Activated CD8-positive, alpha-beta memory T cell treated with anti-CD3 and anti-CD28 coated beads for 48 hours (primary cell): ENCODE results near the gene THSD7A.
"Not testable (repeated sequence)": the region's sequence is repeated elsewhere in the genome, so short reads cannot be mapped to it uniquely, and the experiment has no call there.

Experiments
- DNase-seq, 3 experiments: peaks; one replicate each; pipeline ENCODE4 v3.0.0-alpha.2; 2020; ENCODE audit warnings: low read depth in 2 of 3, low spot score in 2 of 3

THSD7A gene

GRCh38 chr7:11469028-11469745, 362.8 kb downstream of the THSD7A start:
- no peak for DNase-seq

- DNase-seq: no peak
Observed at GRCh38 chr7:11466517-11467105, 365.4 kb downstream of the THSD7A start.

- DNase-seq: no peak
Observed at GRCh38 chr7:11464624-11465023, 367.4 kb downstream of the THSD7A start.

GRCh38 chr7:11461946-11462345, 370.1 kb downstream of the THSD7A start:
- DNase-seq: no peak

- no peak for DNase-seq
Observed at GRCh38 chr7:11458736-11459483, 373.1 kb downstream of the THSD7A start.

DNA sequence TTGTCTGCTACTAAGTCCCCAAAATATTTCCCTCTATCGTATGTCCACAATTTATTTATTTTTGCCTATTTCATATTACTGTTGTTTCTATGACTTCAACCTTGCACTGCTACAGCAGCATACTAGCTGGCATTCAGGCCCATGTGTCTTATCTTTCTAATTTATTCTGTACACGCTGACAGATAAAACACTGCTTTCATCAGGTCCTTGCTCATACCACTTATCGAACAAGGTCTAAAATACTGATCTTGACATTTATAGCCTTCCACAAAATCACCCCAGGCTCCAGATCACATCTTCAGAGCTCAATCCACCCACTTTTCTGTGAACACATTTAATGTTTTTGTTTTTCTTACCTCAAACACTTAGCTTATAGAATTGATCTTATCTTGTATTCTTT, 374.6 kb downstream of the THSD7A start:
- no peak for DNase-seq

DNA sequence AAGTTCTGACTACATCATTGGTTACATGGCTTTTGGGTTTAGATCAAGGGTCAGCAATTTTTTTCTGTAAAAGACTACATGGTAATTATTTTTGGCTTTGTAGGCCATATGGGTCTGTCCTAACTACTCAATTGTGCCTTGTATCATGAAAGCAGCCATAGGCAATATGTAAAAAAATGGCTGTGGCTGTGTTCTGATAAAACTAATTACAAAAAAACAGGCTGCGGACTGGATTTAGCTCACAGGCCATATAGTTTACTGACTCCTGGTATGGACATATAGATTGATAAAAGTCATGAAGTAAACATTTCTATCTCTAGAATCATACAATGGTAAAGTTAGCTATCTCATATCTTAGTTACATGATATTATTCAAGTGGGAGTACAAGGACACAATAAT, 375.4 kb downstream of the THSD7A start:
- DNase-seq: no peak

GRCh38 chr7:11452476-11452875, 379.5 kb downstream of the THSD7A start:
- DNase-seq: no peak

DNA sequence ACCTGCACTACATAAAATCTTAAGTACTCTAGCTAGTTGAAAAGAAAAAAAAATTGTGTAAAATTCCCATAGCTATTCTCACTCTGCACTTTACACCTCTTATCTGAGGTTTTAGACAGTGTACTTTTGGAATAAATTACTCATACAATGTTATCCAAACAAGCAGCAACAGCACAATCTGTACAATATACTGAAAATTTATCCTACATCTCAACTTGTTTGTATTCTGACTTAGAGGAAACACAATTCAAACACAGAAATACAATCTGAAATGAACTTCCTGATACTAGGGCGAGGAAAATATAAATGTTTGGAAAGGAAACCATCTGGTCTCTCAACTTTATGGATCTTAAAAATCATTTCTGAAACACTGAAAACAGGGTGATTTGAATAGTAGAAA, 381.7 kb downstream of the THSD7A start:
- no peak for DNase-seq

DNA sequence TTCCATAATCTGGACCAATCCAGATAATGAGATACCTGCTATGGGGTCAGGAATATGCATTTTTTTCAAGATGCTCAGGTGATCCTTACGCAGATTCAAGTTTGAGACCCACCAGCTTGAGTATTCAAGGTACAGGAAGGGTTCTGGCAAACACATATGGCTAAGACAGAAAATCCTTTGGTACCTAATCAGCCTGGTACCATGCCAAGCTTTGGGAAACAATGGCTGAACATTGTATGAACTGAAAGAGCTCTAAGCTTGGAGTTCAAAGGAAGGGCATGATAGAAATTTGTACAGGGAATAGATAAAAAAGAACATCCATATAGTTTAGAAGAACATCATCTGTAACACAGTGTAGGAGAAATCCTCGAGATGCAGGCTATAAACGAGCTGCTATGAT, 382.7 kb downstream of the THSD7A start:
- DNase-seq: no peak

GRCh38 chr7:11448323-11448722, 383.7 kb downstream of the THSD7A start:
- DNase-seq: no peak

DNA sequence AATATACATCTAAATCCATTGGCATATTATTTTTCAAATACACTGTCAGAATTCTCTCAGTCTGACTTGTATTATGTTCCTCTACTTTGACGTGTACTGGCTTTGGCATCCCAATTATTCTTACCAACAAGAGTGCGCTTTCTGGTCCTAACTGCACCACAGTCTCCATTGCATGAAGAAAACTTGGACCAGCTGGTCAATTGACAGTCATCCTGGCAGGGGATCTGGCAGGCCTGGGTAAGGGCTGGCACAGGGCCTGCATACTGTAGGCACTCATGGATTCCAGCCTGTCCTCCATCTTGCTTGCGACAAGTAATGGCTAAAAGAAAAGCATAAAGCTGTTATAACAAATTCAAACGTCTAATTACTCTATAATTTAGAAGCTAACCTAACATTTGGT, 384.9 kb downstream of the THSD7A start:
- no peak for DNase-seq

DNA sequence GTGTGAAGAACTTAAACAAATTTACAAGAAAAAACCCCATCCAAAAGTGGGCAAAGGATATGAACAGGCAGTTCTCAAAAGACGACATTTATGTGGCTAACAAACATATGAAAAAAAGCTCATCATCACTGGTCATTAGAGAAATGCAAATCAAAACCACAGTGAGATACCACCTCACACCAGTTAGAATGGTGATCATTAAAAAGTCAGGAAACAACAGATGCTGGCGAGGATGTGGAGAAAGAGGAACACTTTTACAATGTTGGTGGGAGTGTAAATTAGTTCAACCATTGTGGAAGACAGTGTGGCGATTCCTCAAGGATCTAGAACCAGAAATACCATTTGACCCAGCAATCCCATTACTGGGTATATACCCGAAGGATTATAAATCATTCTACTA, 388.1 kb downstream of the THSD7A start:
- not testable (repeated sequence) for DNase-seq

- no peak for DNase-seq
Observed at GRCh38 chr7:11437994-11438393, 394.0 kb downstream of the THSD7A start.

DNA sequence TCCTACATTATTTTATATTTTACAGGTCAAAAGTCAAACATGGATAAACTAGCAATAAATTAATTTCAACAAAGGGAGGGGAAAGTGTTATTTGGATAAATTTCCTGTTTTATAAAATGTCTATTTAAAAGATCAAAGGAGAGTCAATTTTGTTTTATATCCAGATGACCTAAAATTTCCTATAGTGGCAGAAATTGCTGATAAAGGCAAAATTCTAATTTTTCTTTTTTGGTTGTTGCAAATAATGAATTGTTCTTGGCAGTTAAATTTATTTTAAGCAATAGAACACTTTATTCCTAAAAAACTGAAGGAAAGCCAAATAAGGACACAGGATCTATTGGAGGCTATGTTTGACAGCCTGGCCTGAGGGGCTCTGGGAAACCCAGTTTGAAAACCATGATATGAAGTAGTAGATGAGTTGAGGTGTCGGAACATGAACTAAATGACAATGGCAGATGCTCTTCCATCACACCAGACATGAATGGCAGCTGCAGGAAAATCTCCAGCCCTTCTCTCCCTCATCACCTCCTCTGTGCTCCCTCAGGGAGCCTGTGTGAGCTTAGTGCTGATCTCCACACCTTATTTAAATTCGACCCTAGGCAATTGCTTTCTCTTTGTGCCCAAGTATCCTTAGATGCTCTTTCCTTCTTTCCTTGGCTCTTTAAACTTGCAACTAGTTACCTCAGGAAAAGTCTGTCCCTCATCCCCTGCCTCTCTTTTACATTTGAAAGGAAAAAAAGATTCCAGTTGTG, 395.0 kb downstream of the THSD7A start:
- DNase-seq: no peak

DNA sequence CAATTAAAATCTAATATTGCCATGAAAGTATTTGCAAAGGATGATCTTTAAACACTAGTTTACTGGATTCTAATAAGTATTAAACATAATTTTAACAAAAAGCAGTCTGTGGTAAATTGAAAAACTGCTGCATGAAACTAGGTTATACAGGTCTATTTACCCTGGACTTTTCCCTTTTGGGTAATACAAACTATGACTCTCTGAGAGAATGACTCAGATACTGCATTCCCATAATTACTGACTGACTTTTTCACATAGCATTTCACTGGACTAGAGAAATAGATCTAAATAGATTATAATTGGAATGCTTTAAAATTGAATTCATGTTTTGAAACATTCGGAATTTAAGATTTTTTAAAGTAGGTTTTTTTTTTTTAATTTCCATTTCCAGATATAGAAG, 395.7 kb downstream of the THSD7A start:
- no peak for DNase-seq

DNA sequence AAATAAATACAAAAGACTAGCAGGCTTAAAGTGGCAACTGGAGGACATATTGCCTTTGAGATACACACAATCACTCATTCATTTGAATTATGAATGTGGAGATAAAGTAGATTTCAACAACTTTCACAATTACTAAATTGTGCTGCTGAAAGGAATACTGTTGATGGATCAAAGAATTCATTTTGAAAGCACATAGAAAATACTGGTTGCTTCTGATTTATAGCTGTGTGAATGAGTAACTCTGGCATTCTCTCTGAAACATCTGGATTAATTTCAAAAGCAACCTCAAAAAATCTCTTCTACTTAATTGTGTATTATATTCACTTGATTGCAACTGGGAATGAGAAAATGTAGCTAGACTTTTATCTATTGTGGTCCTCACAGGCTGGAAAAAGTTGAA, 397.6 kb downstream of the THSD7A start:
- no peak for DNase-seq

GRCh38 chr7:11430841-11431240, 401.2 kb downstream of the THSD7A start:
- DNase-seq: no peak

- no peak for DNase-seq
Observed at GRCh38 chr7:11430112-11430511, 401.9 kb downstream of the THSD7A start.

DNA sequence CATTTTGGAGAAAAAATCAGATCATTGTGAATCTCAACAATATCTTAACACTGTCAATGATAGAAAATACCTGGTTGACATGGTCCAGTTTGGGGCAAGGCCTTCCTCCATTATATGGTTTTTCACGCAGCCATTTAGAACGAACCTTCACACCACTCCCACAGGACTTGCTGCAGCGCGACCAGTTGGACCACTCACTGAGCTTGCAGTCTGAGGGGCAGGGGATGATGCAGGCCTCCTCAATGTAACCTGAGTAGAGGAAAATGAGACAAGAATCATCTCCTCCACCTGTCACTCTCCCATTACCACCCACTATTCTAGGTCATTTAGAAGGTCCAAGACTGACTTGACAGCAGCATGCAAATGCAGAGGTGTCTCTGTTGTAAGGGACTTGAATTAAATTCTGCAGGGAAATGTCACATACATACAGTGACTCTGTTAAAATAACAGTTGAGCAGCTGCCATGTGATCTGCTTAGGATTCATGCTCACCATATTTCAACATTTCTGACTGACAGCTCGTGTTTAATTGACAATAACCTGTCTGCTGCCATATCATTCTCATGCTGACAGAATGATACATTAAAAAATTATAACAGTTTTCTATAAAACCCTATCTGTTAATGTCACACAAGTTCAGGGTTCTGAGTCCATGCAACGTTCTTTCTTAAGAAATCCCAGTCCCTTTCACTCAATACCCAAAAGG, 403.0 kb downstream of the THSD7A start:
- DNase-seq: no peak

DNA sequence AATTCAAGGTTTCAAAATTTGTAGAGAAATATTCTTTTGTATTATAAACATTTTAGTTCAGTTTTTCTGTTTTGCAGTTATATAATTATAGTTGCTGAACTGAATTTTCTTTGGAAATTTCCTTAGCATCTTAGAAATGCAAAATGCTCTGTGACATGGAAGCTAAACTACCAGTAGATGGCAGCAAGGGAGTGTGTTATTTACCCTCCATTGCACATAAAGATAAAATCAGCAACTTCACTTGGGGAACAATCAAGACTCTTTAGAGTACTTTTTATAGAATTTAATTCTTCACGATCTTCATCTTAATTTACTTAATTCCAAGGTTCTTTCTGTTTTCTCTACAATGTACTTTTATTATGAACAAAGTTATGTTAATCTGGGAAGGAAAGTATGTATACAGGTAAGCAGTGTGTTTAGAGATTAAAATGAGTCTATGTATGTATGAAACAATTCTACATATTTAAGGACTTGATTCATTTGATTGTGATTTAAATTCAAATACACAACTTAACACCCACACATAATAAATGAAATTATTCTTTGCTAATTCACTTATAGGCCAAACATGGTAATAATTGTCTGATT, 404.2 kb downstream of the THSD7A start:
- no peak for DNase-seq
